D341Med (cell line): ENCODE results near the gene LIPE.

Source experiments
- DNase-seq: peaks from one replicate; pipeline ENCODE4 v3.0.0; 2012; ENCODE audit warnings: low spot score

LIPE gene

GRCh38 chr19:42353341-42354015 lies 73.7 kb downstream of the LIPE start:
- DNase-seq: no peak

- DNase-seq: no peak
Observed at GRCh38 chr19:42352301-42353259, 74.6 kb downstream of the LIPE start.
